Osteocyte (in vitro differentiated cells): ENCODE results near the gene HOXB3. TPM values are rescaled to one million over a fixed set of nuclear protein-coding genes. Genes with fewer than 3 reads are reported as not detected.

ENCODE experiments used
- DNase-seq: peaks from one replicate; pipeline ENCODE4 v3.0.0; 2021; ENCODE audit warnings: mixed read lengths; ENCODE audit not compliant: unreplicated experiment; ENCODE audit errors: extremely low spot score
- H3K27ac Mint-ChIP-seq: one replicate; pipeline ENCODE4 v1.8.0; 2021; ENCODE audit warnings: mild to moderate bottlenecking, mixed read lengths; ENCODE audit not compliant: unreplicated experiment
- H3K27me3 Mint-ChIP-seq: one replicate; pipeline ENCODE4 v1.8.0; 2021; ENCODE audit warnings: mixed read lengths; ENCODE audit not compliant: unreplicated experiment
- H3K36me3 Mint-ChIP-seq: one replicate; pipeline ENCODE4 v1.8.0; 2021; ENCODE audit warnings: mixed read lengths; ENCODE audit not compliant: unreplicated experiment
- H3K4me1 Mint-ChIP-seq: one replicate; pipeline ENCODE4 v1.8.0; 2021; ENCODE audit warnings: mixed read lengths; ENCODE audit not compliant: unreplicated experiment
- H3K4me3 Mint-ChIP-seq: one replicate; pipeline ENCODE4 v1.8.0; 2021; ENCODE audit warnings: mild to moderate bottlenecking, moderate library complexity, mixed read lengths; ENCODE audit not compliant: unreplicated experiment
- H3K9me3 Mint-ChIP-seq: one replicate; pipeline ENCODE4 v1.8.0; 2021; ENCODE audit warnings: mixed read lengths; ENCODE audit not compliant: unreplicated experiment
- CTCF ChIP-seq: fragments of 200-600 bp; sonication (generic); IDR thresholded peaks from 2 replicates; pipeline ENCODE4 v1.5.0; 2021; ENCODE audit warnings: antibody characterized with exemption, mild to moderate bottlenecking, moderate library complexity
- total RNA-seq: library from RNA; stranded (reverse); gene quantifications from 2 replicates; pipeline ENCODE4 v1.2.1, GENCODE V29; 2021

HOXB3 gene
- total RNA-seq, 1 donor from 2014 or later, result 0.46 TPM

GRCh38 chr17:48549914-48550501 is 40.0 kb downstream of the HOXB3 start:
- DNase-seq, result no peak
- H3K27ac Mint-ChIP-seq, result no peak overlapping the region
- H3K4me1 Mint-ChIP-seq, result peaks cover 3% of the 10 kb centered on the region
- no peaks in the 10 kb centered on the region for H3K36me3 Mint-ChIP-seq
- no peak for TF ChIP-seq CTCF
- H3K27me3 Mint-ChIP-seq, result peaks cover 87% of the 10 kb centered on the region
- no peak overlapping the region for H3K4me3 Mint-ChIP-seq
- H3K9me3 Mint-ChIP-seq, result no peaks in the 10 kb centered on the region

DNA sequence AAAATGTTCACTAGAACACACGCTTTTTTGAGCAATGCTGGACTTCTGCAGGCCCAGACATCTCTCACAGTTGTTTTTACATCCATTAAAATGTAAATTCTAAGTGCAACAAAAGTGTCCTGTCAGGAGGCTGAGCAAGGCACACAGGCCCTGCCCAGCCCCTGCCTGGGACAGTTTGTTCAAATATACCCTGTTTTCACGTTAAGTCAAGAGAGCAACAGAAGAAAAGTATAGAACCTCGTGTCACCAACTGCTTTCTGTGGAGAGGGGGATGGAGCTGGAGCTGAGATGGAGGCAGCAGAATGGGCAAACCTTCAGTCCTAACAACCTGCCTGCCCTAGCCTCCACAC is 40.8 kb downstream of the HOXB3 start:
- Mint-ChIP-seq H3K4me3 (no peak overlapping the region), H3K4me1 (peaks cover 1% of the 10 kb centered on the region), H3K36me3 (no peaks in the 10 kb centered on the region), H3K9me3 (no peaks in the 10 kb centered on the region), H3K27ac (no peak overlapping the region), H3K27me3 (peaks cover 86% of the 10 kb centered on the region)
- TF ChIP-seq CTCF, result no peak
- DNase-seq, result no peak

DNA sequence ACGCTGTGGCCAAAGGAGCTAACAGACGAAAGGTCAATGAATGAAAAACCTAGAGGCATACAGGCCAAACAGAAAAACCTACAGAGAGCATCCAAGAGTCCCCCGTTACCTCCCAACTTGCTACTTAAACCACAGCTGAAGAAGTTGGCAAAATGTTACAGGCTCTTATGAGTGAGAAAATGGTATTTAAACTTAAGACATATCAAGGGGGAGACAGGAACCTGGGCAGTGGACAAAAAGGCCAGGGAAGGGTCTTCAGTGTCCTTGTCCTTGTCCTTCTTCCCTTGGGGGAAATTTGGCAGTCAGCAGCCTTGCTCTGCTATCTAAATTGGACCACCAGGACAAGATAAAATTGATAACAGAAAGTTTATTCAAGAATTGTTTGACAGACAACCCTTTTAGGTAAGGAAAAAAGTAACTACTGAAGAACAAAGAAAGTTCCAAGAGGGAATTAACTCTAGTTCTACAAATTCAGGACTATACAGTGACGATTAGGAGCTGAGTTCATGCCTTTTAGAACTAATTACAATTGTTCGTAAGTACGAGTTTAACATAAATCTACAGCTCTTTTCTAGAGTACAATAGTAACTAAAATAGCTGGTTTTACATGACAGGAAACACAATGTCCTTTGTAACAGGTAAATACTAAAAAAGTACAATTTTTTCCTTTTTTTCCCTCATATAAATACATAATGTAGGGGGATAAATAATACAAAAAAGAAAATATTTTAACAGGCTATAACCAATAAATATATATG is 41.3 kb downstream of the HOXB3 start:
- Mint-ChIP-seq H3K27me3 (peaks cover 86% of the 10 kb centered on the region), H3K4me3 (no peak overlapping the region), H3K9me3 (no peaks in the 10 kb centered on the region), H3K27ac (no peak overlapping the region), H3K36me3 (no peaks in the 10 kb centered on the region), H3K4me1 (peaks cover 4% of the 10 kb centered on the region)
- TF ChIP-seq CTCF, result no peak
- DNase-seq, result no peak

GRCh38 chr17:48547808-48548522 is 42.1 kb downstream of the HOXB3 start:
- Mint-ChIP-seq H3K9me3 (no peaks in the 10 kb centered on the region), H3K27me3 (peaks cover 83% of the 10 kb centered on the region), H3K27ac (no peak overlapping the region), H3K36me3 (no peaks in the 10 kb centered on the region), H3K4me3 (no peak overlapping the region), H3K4me1 (peaks cover 7% of the 10 kb centered on the region)
- no peak for TF ChIP-seq CTCF
- no peak for DNase-seq
